SK-N-SH (cell line): ENCODE results near the gene CACNA1D. TPM values are rescaled to one million over a fixed set of nuclear protein-coding genes. Genes with fewer than 3 reads are reported as not detected.
A peak's percentile ranks its signal among the peaks of the same experiment; 100 is the strongest.

Experiments
- CTCF ChIA-PET: fragments of 300-600, 350-600 bp; formaldehyde crosslinking; extraction: SDS; loops from one replicate; lab custom pipeline; 2021; lab: Yijun Ruan, JAX
- POLR2A ChIA-PET: fragments of 350-600 bp; sonication (Branson Sonifier 250); formaldehyde crosslinking; extraction: SDS; loops from one replicate; lab custom pipeline; 2020; ENCODE audit warnings: antibody characterized with exemption, inconsistent platforms; lab: Yijun Ruan, JAX
- DNase-seq: peaks from one replicate; pipeline ENCODE4 v3.0.0; 2012
- H2AFZ ChIP-seq: fragments of 200-600 bp; sonication (generic); 2 replicates; pipeline ENCODE4 v1.8.1; 2016; ENCODE audit warnings: antibody characterized with exemption, mild to moderate bottlenecking, low read depth
- H3F3A ChIP-seq: fragments of 200-600 bp; sonication (generic); replicated peaks from 2 replicates; pipeline ENCODE3; 2016; ENCODE audit warnings: antibody characterized with exemption, mild to moderate bottlenecking; ENCODE audit not compliant: insufficient read depth
- H3K27ac ChIP-seq, 2 experiments: fragments of 200-500 bp in 1 of 2; fragments of 200-600 bp in 1 of 2; sonication (Bioruptor generic) in 1 of 2; sonication (generic), shearing (Covaris generic) in 1 of 2; 2 replicates each; pipeline versions ENCODE4 v1.5.1 to v1.6.1; 2014 to 2016; ENCODE audit warnings: low read depth in 2 of 2, inconsistent platforms in 1 of 2, low read length in 1 of 2, mild to moderate bottlenecking in 1 of 2, mixed read lengths in 1 of 2
- H3K27me3 ChIP-seq: fragments of 200-600 bp; sonication (generic), shearing (Covaris generic); 2 replicates; pipeline ENCODE4 v1.6.1; 2016; ENCODE audit warnings: mixed run types; ENCODE audit not compliant: insufficient read depth
- H3K36me3 ChIP-seq, 2 experiments: fragments of 200-500 bp in 1 of 2; fragments of 200-600 bp in 1 of 2; sonication (Bioruptor generic) in 1 of 2; sonication (generic) in 1 of 2; replicated peaks in 1 of 2; 2 replicates each; pipeline versions ENCODE3 to v1.5.1; 2014 to 2016; ENCODE audit warnings: low read length in 1 of 2, mild to moderate bottlenecking in 1 of 2; ENCODE audit not compliant: insufficient read depth in 2 of 2, control insufficient read depth in 1 of 2
- H3K4me1 ChIP-seq, 2 experiments: fragments of 200-500 bp in 1 of 2; fragments of 200-600 bp in 1 of 2; sonication (Bioruptor generic) in 1 of 2; sonication (generic), shearing (Covaris generic) in 1 of 2; 2 replicates each; pipeline versions ENCODE4 v1.5.1 to v1.6.1; 2014 to 2016; ENCODE audit warnings: low read depth in 1 of 2, low read length in 1 of 2, mixed run types in 1 of 2; ENCODE audit not compliant: insufficient read depth in 2 of 2, control insufficient read depth in 1 of 2
- H3K4me2 ChIP-seq: fragments of 200-600 bp; sonication (generic), shearing (Covaris generic); 2 replicates; pipeline ENCODE4 v1.6.1; 2017; ENCODE audit warnings: mixed run types
- H3K4me3 ChIP-seq, 2 experiments: fragments of 200-500 bp in 1 of 2; fragments of 200-600 bp in 1 of 2; sonication (Bioruptor generic) in 1 of 2; sonication (generic), shearing (Covaris generic) in 1 of 2; 2 replicates each; pipeline versions ENCODE4 v1.5.1 to v1.8.1; 2014 to 2016; ENCODE audit warnings: low read depth in 2 of 2, inconsistent platforms in 1 of 2, low read length in 1 of 2, mild to moderate bottlenecking in 1 of 2, mixed read lengths in 1 of 2, moderate library complexity in 1 of 2
- H3K79me2 ChIP-seq: fragments of 200-600 bp; sonication (generic); 2 replicates; pipeline ENCODE4 v1.8.1; 2017; ENCODE audit warnings: mild to moderate bottlenecking; ENCODE audit not compliant: insufficient read depth
- H3K9ac ChIP-seq: fragments of 200-600 bp; sonication (generic); 2 replicates; pipeline ENCODE4 v1.6.1; 2017; ENCODE audit warnings: mixed run types
- H3K9me2 ChIP-seq: fragments of 200-600 bp; sonication (generic); 2 replicates; pipeline ENCODE4 v1.6.1; 2017; ENCODE audit warnings: mixed run types
- H3K9me3 ChIP-seq: fragments of 200-600 bp; sonication (generic); 2 replicates; pipeline ENCODE4 v1.6.1; 2017; ENCODE audit warnings: mixed run types, mild to moderate bottlenecking, moderate library complexity
- H4K20me1 ChIP-seq: fragments of 200-600 bp; sonication (generic); 2 replicates; pipeline ENCODE4 v1.6.1; 2017; ENCODE audit warnings: mild to moderate bottlenecking, mixed run types; ENCODE audit not compliant: insufficient read depth
- ELF1 ChIP-seq: IDR thresholded peaks from 2 replicates; pipeline ENCODE4 v1.4.0; 2012
- GATA2 ChIP-seq: sonication (generic); formaldehyde crosslinking; IDR thresholded peaks from 2 replicates; pipeline ENCODE4 v1.5.0; 2020; ENCODE audit warnings: mild to moderate bottlenecking, missing genetic modification reagents
- IRF3 ChIP-seq: fragments of 150-350 bp; IDR thresholded peaks from 2 replicates; pipeline ENCODE4 v1.6.1; 2016; ENCODE audit warnings: mild to moderate bottlenecking, low read depth, low read length
- NFIC ChIP-seq: IDR thresholded peaks from 2 replicates; pipeline ENCODE4 v1.4.0; 2012; ENCODE audit warnings: borderline replicate concordance
- POLR2AphosphoS5 ChIP-seq: IDR thresholded peaks from 2 replicates; pipeline ENCODE4 v1.6.1; 2012; ENCODE audit warnings: low read depth, low read length
- RFX5 ChIP-seq: IDR thresholded peaks from 2 replicates; pipeline ENCODE4 v1.6.1; 2012; ENCODE audit warnings: mild to moderate bottlenecking, improper control_type of control experiment, low read length
- SIN3A ChIP-seq: IDR thresholded peaks from 2 replicates; pipeline ENCODE4 v1.6.1; 2012; ENCODE audit warnings: low read depth, mild to moderate bottlenecking, low read length, moderate library complexity, borderline replicate concordance
- SMC3 ChIP-seq: IDR thresholded peaks from 2 replicates; pipeline ENCODE4 v1.6.1; 2012; ENCODE audit warnings: low read depth, low read length, improper control_type of control experiment
- TCF12 ChIP-seq: IDR thresholded peaks from 2 replicates; pipeline ENCODE4 v1.4.0; 2012
- TEAD4 ChIP-seq: IDR thresholded peaks from 2 replicates; pipeline ENCODE4 v1.4.0; 2012; ENCODE audit warnings: mild to moderate bottlenecking, borderline replicate concordance; ENCODE audit not compliant: insufficient read depth
- USF1 ChIP-seq: IDR thresholded peaks from 2 replicates; pipeline ENCODE4 v1.4.0; 2012; ENCODE audit warnings: low read depth, borderline replicate concordance
- YY1 ChIP-seq: IDR thresholded peaks from 2 replicates; pipeline ENCODE4 v1.4.0; 2012; ENCODE audit warnings: low read depth, mild to moderate bottlenecking
- WGBS: methylation state at CpG from one replicate; pipeline ENCODE4 v1.1.6; 2017; ENCODE audit warnings: low lambda C conversion rate; 5-methylcytosine and 5-hydroxymethylcytosine counted together
- polyA plus RNA-seq, 3 experiments: library from polyadenylated mRNA; depleted of rRNA; stranded (reverse); fragments of >200 nt; gene quantifications; 2 replicates each; pipeline ENCODE4 v1.2.3, GENCODE V29; 2012
- TF ChIP-seq, protein P1 (sequence below): IDR thresholded peaks from 2 replicates; pipeline ENCODE4 v1.4.0; 2012; ENCODE audit warnings: low read depth, borderline replicate concordance
- TF ChIP-seq, protein P2 (sequence below): fragments of 150-350 bp; IDR thresholded peaks from 2 replicates; pipeline ENCODE4 v1.6.1; 2017; ENCODE audit warnings: antibody characterized with exemption, low read length, low read depth, borderline replicate concordance

Gene CACNA1D
- polyA plus RNA-seq (2012; rRNA removed), result 0.05 and 0.12 TPM in 2 replicates
- 0.04 and 0.14 TPM in 2 replicates for polyA plus RNA-seq (2012; cell fraction: cytosol; rRNA removed)
- polyA plus RNA-seq (2012; cell fraction: nucleus; rRNA removed), result 0.17 and 0.35 TPM in 2 replicates

- Histone ChIP-seq H3K27ac (no peak within 1 kb of the TSS; a peak in 1 of 4 replicates), H3K9me3 (no peaks in the 10 kb centered on the region), H3K4me2 (peak within 1 kb of the TSS; percentile 66), H2AFZ (no peak within 1 kb of the TSS), H3K4me1 (peaks cover 0 to 29% of the 10 kb centered on the region in 2 experiments; a peak in 1 of 4 replicates), H3K9me2 (no peaks in the 10 kb centered on the region), H3K27me3 (peaks cover 39% of the 10 kb centered on the region), H4K20me1 (no peaks in the 10 kb centered on the region)
- peak; percentile 89 for DNase-seq
- POLR2A ChIA-PET, result interaction anchor here (1.1 to 1.6 kb wide), 2 partner anchors 20 to 40 kb away, joined by 3 to 6 read pairs; no protein-coding TSS in a partner anchor
- no peak for TF ChIP-seq POLR2AphosphoS5
- no peak for TF ChIP-seq NFIC
- no peak for TF ChIP-seq GATA2 (CRISPR knock-in tag)
- no peak for TF ChIP-seq SMC3
- TF ChIP-seq, protein P1, sequence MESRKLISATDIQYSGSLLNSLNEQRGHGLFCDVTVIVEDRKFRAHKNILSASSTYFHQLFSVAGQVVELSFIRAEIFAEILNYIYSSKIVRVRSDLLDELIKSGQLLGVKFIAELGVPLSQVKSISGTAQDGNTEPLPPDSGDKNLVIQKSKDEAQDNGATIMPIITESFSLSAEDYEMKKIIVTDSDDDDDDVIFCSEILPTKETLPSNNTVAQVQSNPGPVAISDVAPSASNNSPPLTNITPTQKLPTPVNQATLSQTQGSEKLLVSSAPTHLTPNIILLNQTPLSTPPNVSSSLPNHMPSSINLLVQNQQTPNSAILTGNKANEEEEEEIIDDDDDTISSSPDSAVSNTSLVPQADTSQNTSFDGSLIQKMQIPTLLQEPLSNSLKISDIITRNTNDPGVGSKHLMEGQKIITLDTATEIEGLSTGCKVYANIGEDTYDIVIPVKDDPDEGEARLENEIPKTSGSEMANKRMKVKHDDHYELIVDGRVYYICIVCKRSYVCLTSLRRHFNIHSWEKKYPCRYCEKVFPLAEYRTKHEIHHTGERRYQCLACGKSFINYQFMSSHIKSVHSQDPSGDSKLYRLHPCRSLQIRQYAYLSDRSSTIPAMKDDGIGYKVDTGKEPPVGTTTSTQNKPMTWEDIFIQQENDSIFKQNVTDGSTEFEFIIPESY, result no peak
- no peak for TF ChIP-seq YY1
- TF ChIP-seq USF1, result no peak
- no peak for TF ChIP-seq ELF1
- TF ChIP-seq TEAD4, result no peak
- no peak for TF ChIP-seq RFX5
- TF ChIP-seq IRF3, result no peak
- TF ChIP-seq, all 33 proteins: peak for 0
- CTCF ChIA-PET, result interaction anchor here (1.0 to 1.9 kb wide), 6 partner anchors 8 to 216 kb away, joined by 3 to 11 read pairs (median 3); no protein-coding TSS in a partner anchor
- Histone ChIP-seq H3K36me3 (no peaks in the 10 kb centered on the region), H3K9ac (no peak within 1 kb of the TSS), H3K79me2 (no peaks in the 10 kb centered on the region), H3K4me3 (peak within 1 kb of the TSS; percentile 35 to 49), H3F3A (peaks cover 3% of the 10 kb centered on the region)
- 40% methylated on average over 1 of the region's 122 CpGs for WGBS
Measured at GRCh38 chr3:53493963-53494791, at the start of gene CACNA1D. TSS of gene CACNA1D (plus strand) at chr3:53494611. CDS start at chr3:53495167, 556 bp downstream.

DNA sequence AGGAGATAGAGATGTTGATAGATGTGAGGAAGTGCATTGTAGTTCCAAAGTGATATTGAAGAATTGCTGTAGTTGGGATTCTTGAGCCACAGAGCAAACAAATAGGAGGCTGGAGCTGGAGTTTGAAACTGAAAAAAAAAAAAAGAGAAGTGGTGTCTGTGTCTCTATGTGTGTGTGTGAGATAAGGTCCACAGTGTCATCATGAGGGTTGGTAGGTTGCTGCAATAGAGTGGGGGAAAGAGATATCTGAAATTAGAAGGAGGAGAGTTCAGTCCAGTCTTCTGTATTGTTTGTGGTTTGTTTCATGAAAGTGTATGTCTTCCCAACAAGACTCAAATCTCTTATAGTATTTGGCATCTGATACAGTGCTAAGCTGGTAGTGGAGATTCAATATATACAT is 37.3 kb upstream of the CACNA1D start:
- no peaks in the 10 kb centered on the region for H3K36me3 ChIP-seq
- H3K4me3 ChIP-seq, result no peak overlapping the region
- no peak overlapping the region for H3K4me2 ChIP-seq
- no peaks in the 10 kb centered on the region for H3K4me1 ChIP-seq
- no peaks in the 10 kb centered on the region for H3K9me3 ChIP-seq
- H3K27me3 ChIP-seq, result no peaks in the 10 kb centered on the region
- no peak overlapping the region for H2AFZ ChIP-seq
- H4K20me1 ChIP-seq, result no peaks in the 10 kb centered on the region
- DNase-seq, result no peak
- H3K9ac ChIP-seq, result no peak overlapping the region
- CTCF ChIA-PET, result interaction anchor here (0.6 kb wide), 1 partner anchor 76 kb away, joined by 3 read pairs; no protein-coding TSS in a partner anchor
- H3K79me2 ChIP-seq, result no peaks in the 10 kb centered on the region
- H3K9me2 ChIP-seq, result no peaks in the 10 kb centered on the region
- POLR2A ChIA-PET, result no interaction called here
- no peaks in the 10 kb centered on the region for H3F3A ChIP-seq
- no peak overlapping the region for H3K27ac ChIP-seq
- TF ChIP-seq ELF1 (no peak), GATA2 (CRISPR knock-in tag) (no peak), SIN3A (no peak), RFX5 (no peak), USF1 (no peak), IRF3 (no peak), TCF12 (no peak)
- TF ChIP-seq, protein P2, sequence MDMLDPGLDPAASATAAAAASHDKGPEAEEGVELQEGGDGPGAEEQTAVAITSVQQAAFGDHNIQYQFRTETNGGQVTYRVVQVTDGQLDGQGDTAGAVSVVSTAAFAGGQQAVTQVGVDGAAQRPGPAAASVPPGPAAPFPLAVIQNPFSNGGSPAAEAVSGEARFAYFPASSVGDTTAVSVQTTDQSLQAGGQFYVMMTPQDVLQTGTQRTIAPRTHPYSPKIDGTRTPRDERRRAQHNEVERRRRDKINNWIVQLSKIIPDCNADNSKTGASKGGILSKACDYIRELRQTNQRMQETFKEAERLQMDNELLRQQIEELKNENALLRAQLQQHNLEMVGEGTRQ, result no peak
- TF ChIP-seq, protein P1, result no peak
